ENCODE results near the gene PRKCSH. TPM values are rescaled to one million over a fixed set of nuclear protein-coding genes. Genes with fewer than 3 reads are reported as not detected.

PRKCSH gene
- total RNA-seq, 1 experiment from 2014 or later: 399 TPM

GRCh38 chr19:11499890-11500420 is 64.5 kb downstream of the PRKCSH start:
- in situ Hi-C loops (cut with HindIII; ENCODE audit: low pct_unique_long_range_greater_than_20kb, low sequenced_read_pairs): no loop called here
- no TSS peak for BruUV-seq (replicated peaks)

More at GRCh38 chr19:11499890-11500420, 64.5 kb downstream of the PRKCSH start:
- no peaks in the 10 kb centered on the region for H3K27me3 ChIP-seq (ENCODE audit: control insufficient read depth, insufficient read depth, low read length)
- H3K36me3 ChIP-seq (ENCODE audit: control insufficient read depth, insufficient read depth, low read length): no peaks in the 10 kb centered on the region
- no peaks in the 10 kb centered on the region for H3K9me3 ChIP-seq (ENCODE audit: control insufficient read depth, insufficient read depth, low read depth, low read length)
- H3K27ac ChIP-seq (ENCODE audit: low read length): no peak overlapping the region
- intact Hi-C loops (cut with micrococcal nuclease; ENCODE audit: unreplicated experiment): no loop called here
- no peak overlapping the region for H3K4me3 ChIP-seq (ENCODE audit: low read depth in 2 of 2, low read length in 2 of 2)
- CTCF ChIA-PET: no interaction called here
- ATAC-seq (no peak), DNase-seq (ENCODE audit: low read depth, low spot score) (no peak)
- TF ChIP-seq POLR2AphosphoS5 (IDR thresholded peaks at IDR 0.05; ENCODE audit: low read depth, low read length) (no peak), TCF7L2 (IDR thresholded peaks at IDR 0.05; ENCODE audit: low read depth, low read length) (no peak), CTCF (IDR thresholded peaks at IDR 0.05) (no peak), SIN3A (IDR thresholded peaks at IDR 0.05; ENCODE audit: borderline replicate concordance, insufficient read depth, low read depth, low read length) (no peak)
- TF ChIP-seq, protein P1, sequence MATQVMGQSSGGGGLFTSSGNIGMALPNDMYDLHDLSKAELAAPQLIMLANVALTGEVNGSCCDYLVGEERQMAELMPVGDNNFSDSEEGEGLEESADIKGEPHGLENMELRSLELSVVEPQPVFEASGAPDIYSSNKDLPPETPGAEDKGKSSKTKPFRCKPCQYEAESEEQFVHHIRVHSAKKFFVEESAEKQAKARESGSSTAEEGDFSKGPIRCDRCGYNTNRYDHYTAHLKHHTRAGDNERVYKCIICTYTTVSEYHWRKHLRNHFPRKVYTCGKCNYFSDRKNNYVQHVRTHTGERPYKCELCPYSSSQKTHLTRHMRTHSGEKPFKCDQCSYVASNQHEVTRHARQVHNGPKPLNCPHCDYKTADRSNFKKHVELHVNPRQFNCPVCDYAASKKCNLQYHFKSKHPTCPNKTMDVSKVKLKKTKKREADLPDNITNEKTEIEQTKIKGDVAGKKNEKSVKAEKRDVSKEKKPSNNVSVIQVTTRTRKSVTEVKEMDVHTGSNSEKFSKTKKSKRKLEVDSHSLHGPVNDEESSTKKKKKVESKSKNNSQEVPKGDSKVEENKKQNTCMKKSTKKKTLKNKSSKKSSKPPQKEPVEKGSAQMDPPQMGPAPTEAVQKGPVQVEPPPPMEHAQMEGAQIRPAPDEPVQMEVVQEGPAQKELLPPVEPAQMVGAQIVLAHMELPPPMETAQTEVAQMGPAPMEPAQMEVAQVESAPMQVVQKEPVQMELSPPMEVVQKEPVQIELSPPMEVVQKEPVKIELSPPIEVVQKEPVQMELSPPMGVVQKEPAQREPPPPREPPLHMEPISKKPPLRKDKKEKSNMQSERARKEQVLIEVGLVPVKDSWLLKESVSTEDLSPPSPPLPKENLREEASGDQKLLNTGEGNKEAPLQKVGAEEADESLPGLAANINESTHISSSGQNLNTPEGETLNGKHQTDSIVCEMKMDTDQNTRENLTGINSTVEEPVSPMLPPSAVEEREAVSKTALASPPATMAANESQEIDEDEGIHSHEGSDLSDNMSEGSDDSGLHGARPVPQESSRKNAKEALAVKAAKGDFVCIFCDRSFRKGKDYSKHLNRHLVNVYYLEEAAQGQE (IDR thresholded peaks at IDR 0.05; ENCODE audit: insufficient read depth in 1 of 2, low read depth in 2 of 2, low read length in 1 of 2): no peak
- peaks cover 3% of the 10 kb centered on the region; the same call in 1 of the 2 replicates for H3K4me1 ChIP-seq (ENCODE audit: control insufficient read depth, insufficient read depth, low read length)
- POLR2A ChIA-PET: no interaction called here

Small RNA genes within 50 kb of the gene (microRNA-seq; reads per million reads assigned to microRNA genes)
- 4.8 reads per million, percentile 11 among the genes with 10 or more reads in this experiment for gene MIR7974 (ENCODE audit: unreplicated experiment)

Other genes with a start within 250 kb of the PRKCSH start
- gene KANK2, start 238.1 kb upstream of the PRKCSH start, total RNA-seq (2021; ENCODE audit: unreplicated experiment): 121 TPM
- gene ANGPTL8, start 196.0 kb upstream of the PRKCSH start, total RNA-seq (2021; ENCODE audit: unreplicated experiment): not detected
- gene DOCK6, start 173.1 kb upstream of the PRKCSH start, total RNA-seq (2021; ENCODE audit: unreplicated experiment): 19.4 TPM
- not detected for gene TSPAN16, start 139.5 kb upstream of the PRKCSH start, total RNA-seq (2021; ENCODE audit: unreplicated experiment)
- 46.6 TPM for gene RAB3D, start 96.0 kb upstream of the PRKCSH start, total RNA-seq (2021; ENCODE audit: unreplicated experiment)
- gene TMEM205, start 89.4 kb upstream of the PRKCSH start, total RNA-seq (2021; ENCODE audit: unreplicated experiment): 133 TPM
- gene CCDC159, start 89.1 kb upstream of the PRKCSH start, total RNA-seq (2021; ENCODE audit: unreplicated experiment): 46.6 TPM
- gene PLPPR2, start 80.2 kb upstream of the PRKCSH start, total RNA-seq (2021; ENCODE audit: unreplicated experiment): 43.3 TPM
- 3.1 TPM for gene SWSAP1, start 61.0 kb upstream of the PRKCSH start, total RNA-seq (2021; ENCODE audit: unreplicated experiment)
- gene EPOR, start 51.3 kb upstream of the PRKCSH start, total RNA-seq (2021; ENCODE audit: unreplicated experiment): 16.4 TPM
- gene RGL3, start 16.3 kb upstream of the PRKCSH start, total RNA-seq (2021; ENCODE audit: unreplicated experiment): 22.6 TPM
- gene ODAD3, start 514 bp upstream of the PRKCSH start, total RNA-seq (2021; ENCODE audit: unreplicated experiment): 1.9 TPM
- gene ELAVL3, start 45.4 kb downstream of the PRKCSH start, total RNA-seq (2021; ENCODE audit: unreplicated experiment): not detected
- 10.4 TPM for gene ZNF653, start 70.2 kb downstream of the PRKCSH start, total RNA-seq (2021; ENCODE audit: unreplicated experiment)
- 39.4 TPM for gene ECSIT, start 93.5 kb downstream of the PRKCSH start, total RNA-seq (2021; ENCODE audit: unreplicated experiment)
- gene CNN1, start 103.2 kb downstream of the PRKCSH start, total RNA-seq (2021; ENCODE audit: unreplicated experiment): 0.98 TPM
- 62.2 TPM for gene ELOF1, start 123.6 kb downstream of the PRKCSH start, total RNA-seq (2021; ENCODE audit: unreplicated experiment)
- gene ACP5, start 142.0 kb downstream of the PRKCSH start, total RNA-seq (2021; ENCODE audit: unreplicated experiment): 0.85 TPM
- gene ZNF627, start 161.8 kb downstream of the PRKCSH start, total RNA-seq (2021; ENCODE audit: unreplicated experiment): 10.7 TPM

All from Panc1 (cell line).